ENCODE data around the gene EGF.

Gene EGF

DNA sequence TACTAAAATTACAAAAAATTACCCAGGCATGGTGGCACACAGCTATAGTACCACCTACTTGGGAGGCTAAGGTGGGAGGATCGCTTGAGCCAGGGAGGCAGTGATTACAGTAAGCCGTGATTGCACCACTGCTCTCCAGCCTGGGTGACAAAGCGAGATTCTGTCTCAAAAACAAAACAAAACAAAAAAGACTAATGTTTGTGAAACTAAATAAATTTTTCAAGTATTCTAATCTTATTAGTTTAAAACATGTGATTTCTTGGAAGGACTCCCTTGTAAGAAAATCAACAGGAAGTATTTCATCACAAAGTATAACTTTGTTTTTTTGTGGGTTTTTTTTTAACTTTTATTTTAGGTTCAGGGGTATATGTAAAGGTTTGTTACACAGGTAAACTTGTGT, 89.6 kb downstream of the EGF start:
- no peak overlapping the region for H3K4me3 ChIP-seq
- TF ChIP-seq, protein P1, sequence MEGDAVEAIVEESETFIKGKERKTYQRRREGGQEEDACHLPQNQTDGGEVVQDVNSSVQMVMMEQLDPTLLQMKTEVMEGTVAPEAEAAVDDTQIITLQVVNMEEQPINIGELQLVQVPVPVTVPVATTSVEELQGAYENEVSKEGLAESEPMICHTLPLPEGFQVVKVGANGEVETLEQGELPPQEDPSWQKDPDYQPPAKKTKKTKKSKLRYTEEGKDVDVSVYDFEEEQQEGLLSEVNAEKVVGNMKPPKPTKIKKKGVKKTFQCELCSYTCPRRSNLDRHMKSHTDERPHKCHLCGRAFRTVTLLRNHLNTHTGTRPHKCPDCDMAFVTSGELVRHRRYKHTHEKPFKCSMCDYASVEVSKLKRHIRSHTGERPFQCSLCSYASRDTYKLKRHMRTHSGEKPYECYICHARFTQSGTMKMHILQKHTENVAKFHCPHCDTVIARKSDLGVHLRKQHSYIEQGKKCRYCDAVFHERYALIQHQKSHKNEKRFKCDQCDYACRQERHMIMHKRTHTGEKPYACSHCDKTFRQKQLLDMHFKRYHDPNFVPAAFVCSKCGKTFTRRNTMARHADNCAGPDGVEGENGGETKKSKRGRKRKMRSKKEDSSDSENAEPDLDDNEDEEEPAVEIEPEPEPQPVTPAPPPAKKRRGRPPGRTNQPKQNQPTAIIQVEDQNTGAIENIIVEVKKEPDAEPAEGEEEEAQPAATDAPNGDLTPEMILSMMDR (IDR thresholded peaks at IDR 0.05): no peak
- no peak overlapping the region for H3K27ac ChIP-seq
- no peak for DNase-seq (ENCODE audit: low spot score)

DNA sequence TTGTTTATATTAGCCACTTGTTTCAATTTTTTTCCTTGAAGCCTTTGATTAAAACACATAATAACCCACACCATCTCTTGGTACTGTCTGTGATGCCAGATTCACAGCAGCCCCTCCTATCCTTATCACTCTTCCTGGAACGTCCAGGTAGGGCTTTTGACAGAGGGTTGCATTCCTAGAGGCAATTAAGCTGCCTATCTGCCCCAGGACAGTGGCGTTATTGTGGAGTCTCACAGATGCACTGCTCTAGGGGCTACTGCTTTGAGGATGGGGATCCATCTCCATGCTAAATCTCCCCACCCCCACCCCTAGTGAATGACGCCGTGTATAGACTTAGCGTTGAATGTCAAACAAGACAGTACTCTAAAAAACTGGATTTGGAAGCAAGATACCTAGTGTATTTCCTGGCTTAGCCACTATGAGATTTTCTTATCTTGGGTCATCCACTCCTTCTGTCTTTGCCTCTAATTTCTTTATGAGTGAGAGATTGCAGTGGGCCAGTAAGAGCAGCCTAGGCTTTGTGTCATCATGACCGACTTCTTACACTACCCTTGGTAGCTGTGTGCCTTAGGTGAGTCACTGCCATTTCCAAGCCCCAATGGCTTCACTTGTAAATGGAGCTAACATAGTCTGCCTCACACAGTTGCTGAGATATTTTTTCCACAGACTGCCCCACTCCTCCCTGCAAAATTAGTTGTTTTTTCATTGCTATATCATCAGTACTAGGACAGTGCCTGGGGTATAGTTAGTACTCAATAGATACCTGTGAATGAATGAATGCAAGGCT, 90.9 kb downstream of the EGF start:
- Histone ChIP-seq H3K4me3 (no peak overlapping the region), H3K27ac (no peak overlapping the region)
- TF ChIP-seq, protein P1 (IDR thresholded peaks at IDR 0.05): no peak
- DNase-seq (ENCODE audit: low spot score): no peak

DNA sequence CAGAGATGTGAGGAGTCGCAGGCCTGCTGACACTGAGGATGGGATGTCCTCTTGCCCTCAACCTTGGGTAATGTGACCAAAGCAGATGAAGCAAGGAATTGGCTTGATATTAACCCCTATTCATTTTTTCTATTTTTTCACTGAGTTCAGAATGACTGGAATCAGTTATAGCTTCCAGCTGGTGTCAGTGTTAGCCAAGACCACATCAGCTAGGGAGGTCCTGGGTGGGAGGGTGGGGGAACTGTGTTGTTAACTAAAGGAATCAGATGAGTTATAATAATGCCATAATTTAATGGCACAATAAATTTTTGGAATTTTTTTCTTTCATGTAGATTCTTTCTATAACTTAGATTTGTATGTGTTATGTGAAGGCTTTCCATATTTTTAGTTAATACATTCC, 91.9 kb downstream of the EGF start:
- TF ChIP-seq, protein P1 (IDR thresholded peaks at IDR 0.05): no peak
- Histone ChIP-seq H3K4me3 (no peak overlapping the region), H3K27ac (no peak overlapping the region)
- DNase-seq (ENCODE audit: low spot score): no peak

DNA sequence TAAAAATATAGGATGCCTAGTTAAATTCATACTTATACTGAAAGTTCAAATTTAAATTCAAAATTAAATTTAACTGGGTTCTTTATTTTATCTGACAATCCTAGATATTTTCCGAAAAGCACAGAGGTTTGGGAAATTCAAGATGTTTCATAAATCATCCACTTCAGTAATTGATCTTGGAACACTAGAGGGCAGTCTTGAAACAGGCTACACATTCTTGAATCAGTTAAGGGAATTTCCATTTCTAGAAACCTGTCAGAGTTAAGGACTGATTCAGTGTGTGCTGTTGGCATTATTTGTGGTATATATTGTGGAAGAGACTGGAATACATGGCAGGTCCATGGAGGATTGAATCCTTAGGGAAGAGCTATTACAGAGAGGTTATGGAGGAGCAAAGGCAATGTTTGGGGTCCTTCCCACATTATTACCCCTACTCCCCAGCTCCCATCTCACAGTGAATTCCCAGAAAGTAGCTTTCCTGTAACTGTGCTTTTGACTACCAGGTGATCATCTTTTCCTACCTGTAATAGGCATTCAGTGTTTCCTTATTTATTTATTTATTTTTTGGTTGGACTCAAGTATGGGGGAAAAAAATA, 92.9 kb downstream of the EGF start:
- Histone ChIP-seq H3K4me3 (no peak overlapping the region), H3K27ac (no peak overlapping the region)
- DNase-seq (ENCODE audit: low spot score): no peak
- TF ChIP-seq, protein P1 (IDR thresholded peaks at IDR 0.05): peak; percentile 34

DNA sequence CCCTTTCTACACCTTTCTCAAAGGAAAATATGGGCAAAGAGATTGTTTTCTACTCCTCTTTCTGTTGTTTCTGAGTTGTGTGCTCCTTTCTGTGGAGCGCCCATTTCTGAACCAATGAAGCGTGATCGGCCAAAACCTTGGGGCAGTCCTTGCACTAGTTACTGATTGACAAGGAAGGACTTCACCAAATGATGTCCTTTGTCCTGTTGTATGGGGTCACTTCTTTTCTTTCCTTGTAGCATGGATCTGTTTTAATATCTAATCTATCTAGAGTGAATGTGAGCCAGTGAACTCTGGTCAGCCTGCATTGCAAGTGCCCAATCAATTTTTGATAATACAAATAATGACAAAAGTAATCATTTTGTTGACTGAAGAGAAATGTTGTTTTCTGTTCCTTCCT, 94.5 kb downstream of the EGF start:
- DNase-seq (ENCODE audit: low spot score): no peak
- Histone ChIP-seq H3K27ac (no peak overlapping the region), H3K4me3 (no peak overlapping the region)
- TF ChIP-seq, protein P1 (IDR thresholded peaks at IDR 0.05): no peak

DNA sequence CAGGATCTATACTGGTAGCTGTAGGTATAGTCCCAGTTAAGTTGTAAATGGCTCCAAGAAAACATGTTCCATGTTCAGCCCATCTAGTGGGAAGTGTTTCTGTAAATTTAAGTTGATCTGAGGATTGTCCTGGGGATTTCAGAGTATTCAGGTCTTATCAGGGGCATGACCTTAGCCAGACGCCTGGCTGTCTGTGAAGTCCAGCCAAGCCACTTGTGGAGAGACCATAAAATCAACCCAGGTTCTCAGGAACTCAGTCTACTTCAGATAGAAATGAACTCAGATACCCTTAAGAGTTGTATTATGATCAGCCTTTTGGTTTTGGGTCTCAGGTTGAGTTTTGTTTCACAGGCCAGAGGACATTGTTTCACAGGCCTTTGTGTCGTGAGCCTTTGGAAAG, 95.9 kb downstream of the EGF start:
- H3K27ac ChIP-seq: no peak overlapping the region
- TF ChIP-seq, protein P1 (IDR thresholded peaks at IDR 0.05): no peak
- H3K4me3 ChIP-seq: no peak overlapping the region
- DNase-seq (ENCODE audit: low spot score): no peak

DNA sequence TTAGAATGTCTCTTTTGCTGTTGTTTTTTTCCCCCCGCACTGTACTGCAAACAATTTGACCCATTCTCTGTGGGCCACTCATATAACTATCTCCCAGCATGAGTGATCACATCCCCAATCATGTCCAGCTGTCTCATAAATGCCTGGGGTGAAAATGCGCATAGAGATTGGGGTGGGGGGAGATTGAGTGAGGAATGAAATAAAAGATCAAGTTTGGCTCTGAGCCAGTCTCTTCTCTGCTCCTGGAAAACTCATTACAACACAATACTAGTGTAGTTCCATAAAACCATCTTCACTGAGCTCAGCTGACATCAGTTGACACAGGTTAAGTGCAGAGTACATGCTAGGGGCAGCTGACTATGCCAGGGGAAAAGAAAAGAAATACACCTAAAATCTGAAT, 96.9 kb downstream of the EGF start:
- TF ChIP-seq, protein P1 (IDR thresholded peaks at IDR 0.05): no peak
- H3K27ac ChIP-seq: no peak overlapping the region
- no peak for DNase-seq (ENCODE audit: low spot score)
- no peak overlapping the region for H3K4me3 ChIP-seq
